ENCODE results near the gene RINL. TPM values are rescaled to one million over a fixed set of nuclear protein-coding genes. Genes with fewer than 3 reads are reported as not detected.

Gene RINL
- total and polyA plus RNA-seq, 2 of the 8 experiments (the other 6 are each of a cell fraction or from before 2014, with no cell fraction given), result 11.1 to 11.9 TPM

- H3K23me2 ChIP-seq (ENCODE audit: low read depth, low read length), result no peaks in the 10 kb centered on the region
- no peak overlapping the region for H3K27ac ChIP-seq (ENCODE audit: low read depth, low read length)
- peaks cover 0 to 10% (median 3%) of the 10 kb centered on the region in 4 experiments; a peak in 6 of 7 replicates for H3K4me1 ChIP-seq (replicated peaks in 1 of 4; ENCODE audit: control insufficient read depth in 3 of 4, insufficient read depth in 4 of 4, low read length in 3 of 4)
- peaks cover 0 to under 1% (median under 1%) of the 10 kb centered on the region in 4 experiments; a peak in 2 of 7 replicates for H3K27me3 ChIP-seq (replicated peaks in 1 of 4; ENCODE audit: control insufficient read depth in 3 of 4, extremely low read depth in 1 of 4, insufficient read depth in 3 of 4, low read length in 3 of 4)
- H2AK5ac ChIP-seq (ENCODE audit: low read depth, low read length), result no peak overlapping the region; the same call in 1 of the 2 replicates
- ChIA-PET CTCF (ENCODE audit: partially characterized antibody) (interaction anchor here (0.7 to 7.0 kb wide), 7 partner anchors 9 to 66 kb away, joined by 3 to 97 read pairs (median 5); partner anchors contain the start of genes MRPS12 and SARS2), POLR2A (ENCODE audit: partially characterized antibody) (interaction anchor here (1.5 to 6.1 kb wide), 3 partner anchors 24 to 36 kb away, joined by 3 to 35 read pairs (median 13); no protein-coding TSS in a partner anchor)
- H4K5ac ChIP-seq (ENCODE audit: insufficient read length, low read depth, low read length), result no peak overlapping the region
- DNase-seq (ENCODE audit: low read depth in 1 of 2, low spot score in 2 of 2), result no peak
- no peaks in the 10 kb centered on the region for H3K79me1 ChIP-seq (ENCODE audit: low read depth, low read length)
- H4K8ac ChIP-seq (ENCODE audit: extremely low read depth, insufficient read depth, low read length), result no peak overlapping the region
- H3K9ac ChIP-seq (replicated peaks in 1 of 4; ENCODE audit: extremely low read depth in 1 of 4, low read depth in 3 of 4, low read length in 3 of 4), result no peak overlapping the region
- no peak for FAIRE-seq
- H2BK5ac ChIP-seq (ENCODE audit: low read depth, low read length), result no peak overlapping the region
- H3K14ac ChIP-seq (ENCODE audit: insufficient read length), result no peak overlapping the region
- no peak overlapping the region for H3K18ac ChIP-seq (ENCODE audit: extremely low read depth, low read length)
- no peak overlapping the region for H2BK120ac ChIP-seq (replicated peaks; ENCODE audit: low read depth, low read length)
- no peaks in the 10 kb centered on the region for H3K36me3 ChIP-seq (ENCODE audit: control insufficient read depth in 2 of 4, insufficient read depth in 4 of 4, low read length in 3 of 4)
- no peaks in the 10 kb centered on the region for H3K79me2 ChIP-seq (ENCODE audit: control insufficient read depth in 1 of 2, insufficient read depth in 2 of 2, low read length in 2 of 2)
- H4K20me1 ChIP-seq (replicated peaks in 1 of 2; ENCODE audit: control insufficient read depth in 1 of 2, insufficient read depth in 2 of 2, low read length in 2 of 2), result no peaks in the 10 kb centered on the region
- no peak overlapping the region for H3K56ac ChIP-seq (replicated peaks; ENCODE audit: insufficient read length, low read depth, low read length)
- no peak overlapping the region for H3K4ac ChIP-seq (replicated peaks; ENCODE audit: insufficient read length, low read depth, low read length)
- no peak overlapping the region for H2BK20ac ChIP-seq (ENCODE audit: low read length)
- 91% methylated on average over 6 of the region's 6 CpGs; no CpG with 5 or more reads in 1 of the 2 experiments for WGBS, 2 experiments (ENCODE audit: extremely low coverage in 1 of 2, insufficient coverage in 1 of 2, insufficient read length in 1 of 2, insufficient replicate concordance in 2 of 2, low coverage in 1 of 2, low lambda C conversion rate in 2 of 2, missing lambda C conversion rate in 1 of 2)
- H4K91ac ChIP-seq (replicated peaks; ENCODE audit: insufficient read length, low read length), result no peak overlapping the region
- H3K23ac ChIP-seq (ENCODE audit: insufficient read length), result no peak overlapping the region
- no peak overlapping the region for H2BK12ac ChIP-seq (ENCODE audit: low read depth, low read length)
- no peak overlapping the region for H2BK15ac ChIP-seq (ENCODE audit: low read length)
- H3K4me3 ChIP-seq (ENCODE audit: extremely low read depth in 1 of 4, insufficient read depth in 2 of 4, low read depth in 3 of 4, low read length in 4 of 4), result no peak overlapping the region
- H3K4me2 ChIP-seq (ENCODE audit: insufficient read depth in 1 of 2, low read depth in 2 of 2, low read length in 2 of 2), result no peak overlapping the region
- no peaks in the 10 kb centered on the region for H3K9me3 ChIP-seq (ENCODE audit: insufficient read depth in 2 of 2, low read depth in 1 of 2, low read length in 1 of 2)
- no peak overlapping the region for H2AFZ ChIP-seq (ENCODE audit: low read length)
- TF ChIP-seq POU5F1 (IDR thresholded peaks at IDR 0.05; ENCODE audit: low read depth, low read length) (no peak), ZNF274 (IDR thresholded peaks at IDR 0.05; ENCODE audit: borderline replicate concordance, extremely low read depth, low read length) (no peak)
These were observed 2.2 kb downstream of the RINL start for GRCh38 chr19:38875656-38876395.

Data from H1 (cell line).